ENCODE results near the gene LMX1B. TPM values are rescaled to one million over a fixed set of nuclear protein-coding genes. Genes with fewer than 3 reads are reported as not detected.

LMX1B gene
- total RNA-seq, 2 donors from 2014 or later = not detected

GRCh38 chr9:126635661-126636439 is 22.1 kb downstream of the LMX1B start:
- DNase-seq (ENCODE audit: low spot score in 2 of 2) (no peak), ATAC-seq (no peak)
- Mint-ChIP-seq H3K36me3 (no peaks in the 10 kb centered on the region), H3K27ac (no peak overlapping the region), H3K9me3 (no peaks in the 10 kb centered on the region)

- DNase-seq (ENCODE audit: low spot score in 2 of 2) (no peak), ATAC-seq (peak; percentile 30 to 51)
- Mint-ChIP-seq H3K9me3 (no peaks in the 10 kb centered on the region), H3K27ac (no peak overlapping the region), H3K36me3 (no peaks in the 10 kb centered on the region)
Measured at GRCh38 chr9:126636983-126637798, 23.5 kb downstream of the LMX1B start.

- no peak for ATAC-seq
Measured at GRCh38 chr9:126638571-126639132, 24.9 kb downstream of the LMX1B start.

GRCh38 chr9:126639318-126640000 is 25.7 kb downstream of the LMX1B start:
- no peaks in the 10 kb centered on the region for H3K36me3 Mint-ChIP-seq
- no peak for DNase-seq (ENCODE audit: low spot score in 2 of 2)
- H3K9me3 Mint-ChIP-seq = no peaks in the 10 kb centered on the region
- ATAC-seq = no peak
- no peak overlapping the region for H3K27ac Mint-ChIP-seq

More at GRCh38 chr9:126638571-126639132, 24.9 kb downstream of the LMX1B start:
- Mint-ChIP-seq H3K27ac (no peak overlapping the region), H3K9me3 (no peaks in the 10 kb centered on the region), H3K36me3 (no peaks in the 10 kb centered on the region)
- DNase-seq (ENCODE audit: low spot score in 2 of 2) = no peak

GRCh38 chr9:126641118-126641851 is 27.6 kb downstream of the LMX1B start:
- H3K27ac Mint-ChIP-seq = no peak overlapping the region
- DNase-seq (ENCODE audit: low spot score in 2 of 2) (no peak), ATAC-seq (no peak)
- H3K36me3 Mint-ChIP-seq = no peaks in the 10 kb centered on the region
- no peaks in the 10 kb centered on the region for H3K9me3 Mint-ChIP-seq

GRCh38 chr9:126642010-126642744 is 28.4 kb downstream of the LMX1B start:
- ATAC-seq (no peak), DNase-seq (ENCODE audit: low spot score in 2 of 2) (no peak)
- Mint-ChIP-seq H3K9me3 (no peaks in the 10 kb centered on the region), H3K36me3 (no peaks in the 10 kb centered on the region), H3K27ac (peak overlapping the region in 1 of 2 donors; percentile 27)

- Mint-ChIP-seq H3K9me3 (no peaks in the 10 kb centered on the region), H3K27ac (peak overlapping the region in 1 of 2 donors; percentile 27), H3K36me3 (no peaks in the 10 kb centered on the region)
- DNase-seq (ENCODE audit: low spot score in 2 of 2) (no peak), ATAC-seq (no peak)
Measured at GRCh38 chr9:126642839-126643238, 29.1 kb downstream of the LMX1B start.

- H3K27ac Mint-ChIP-seq = no peak overlapping the region
- H3K9me3 Mint-ChIP-seq = no peaks in the 10 kb centered on the region
- no peaks in the 10 kb centered on the region for H3K36me3 Mint-ChIP-seq
- ATAC-seq (no peak), DNase-seq (ENCODE audit: low spot score in 2 of 2) (no peak)
Measured at GRCh38 chr9:126643945-126644527, 30.3 kb downstream of the LMX1B start.

GRCh38 chr9:126646162-126646561 is 32.4 kb downstream of the LMX1B start:
- DNase-seq (ENCODE audit: low spot score in 2 of 2) = no peak
- Mint-ChIP-seq H3K9me3 (no peaks in the 10 kb centered on the region), H3K36me3 (no peaks in the 10 kb centered on the region), H3K27ac (no peak overlapping the region)
- ATAC-seq = no peak

GRCh38 chr9:126647585-126648411 is 34.1 kb downstream of the LMX1B start:
- no peaks in the 10 kb centered on the region for H3K9me3 Mint-ChIP-seq
- ATAC-seq (no peak), DNase-seq (ENCODE audit: low spot score in 2 of 2) (no peak)
- H3K36me3 Mint-ChIP-seq = no peaks in the 10 kb centered on the region
- H3K27ac Mint-ChIP-seq = no peak overlapping the region

- H3K27ac Mint-ChIP-seq = no peak overlapping the region
- no peak for DNase-seq (ENCODE audit: low spot score in 2 of 2)
- H3K9me3 Mint-ChIP-seq = no peaks in the 10 kb centered on the region
- no peaks in the 10 kb centered on the region for H3K36me3 Mint-ChIP-seq
- no peak for ATAC-seq
Measured at GRCh38 chr9:126649477-126649876, 35.7 kb downstream of the LMX1B start.

GRCh38 chr9:126650404-126651341 is 36.9 kb downstream of the LMX1B start:
- Mint-ChIP-seq H3K27ac (no peak overlapping the region), H3K9me3 (no peaks in the 10 kb centered on the region)
- ATAC-seq = no peak

GRCh38 chr9:126652140-126652582 is 38.4 kb downstream of the LMX1B start:
- Mint-ChIP-seq H3K9me3 (no peaks in the 10 kb centered on the region), H3K36me3 (no peaks in the 10 kb centered on the region), H3K27ac (no peak overlapping the region)
- DNase-seq (ENCODE audit: low spot score in 2 of 2) = no peak
- ATAC-seq = no peak

More at GRCh38 chr9:126650404-126651341, 36.9 kb downstream of the LMX1B start:
- DNase-seq (ENCODE audit: low spot score in 2 of 2) = no peak
- H3K36me3 Mint-ChIP-seq = no peaks in the 10 kb centered on the region

GRCh38 chr9:126654124-126654523 is 40.4 kb downstream of the LMX1B start:
- no peak overlapping the region for H3K27ac Mint-ChIP-seq
- H3K36me3 Mint-ChIP-seq = no peaks in the 10 kb centered on the region
- DNase-seq (ENCODE audit: low spot score in 2 of 2) (no peak), ATAC-seq (no peak)
- no peaks in the 10 kb centered on the region for H3K9me3 Mint-ChIP-seq

Data from activated naive CD4-positive, alpha-beta T cell treated with anti-CD3 and anti-CD28 coated beads, Interleukin-2, amount 50 U/mL, for 72 hours (primary cell).